DMS114 treated with DMSO at 0.1 percent for 48 hours (cell line): ENCODE results near the gene PREP.
"Not testable (repeated sequence)": the region's sequence is repeated elsewhere in the genome, so short reads cannot be mapped to it uniquely, and the experiment has no call there.

Experiments
- DNase-seq: peaks from one replicate; lab custom pipeline; 2025; ENCODE audit not compliant: unreplicated experiment; lab: John Stamatoyannopoulos, UW

Gene PREP

GRCh38 chr6:105346052-105346451 is 56.8 kb downstream of the PREP start:
- DNase-seq = no peak

GRCh38 chr6:105345506-105345905 is 57.4 kb downstream of the PREP start:
- no peak for DNase-seq

GRCh38 chr6:105344881-105345370 is 58.0 kb downstream of the PREP start:
- no peak for DNase-seq

- not testable (repeated sequence) for DNase-seq
These were observed 64.4 kb downstream of the PREP start for GRCh38 chr6:105338350-105338983.

GRCh38 chr6:105336986-105337385 is 65.9 kb downstream of the PREP start:
- no peak for DNase-seq

GRCh38 chr6:105332576-105332975 is 70.3 kb downstream of the PREP start:
- DNase-seq = no peak

GRCh38 chr6:105331927-105332326 is 71.0 kb downstream of the PREP start:
- no peak for DNase-seq

GRCh38 chr6:105330913-105331312 is 72.0 kb downstream of the PREP start:
- DNase-seq = no peak

GRCh38 chr6:105330364-105330763 is 72.5 kb downstream of the PREP start:
- no peak for DNase-seq

GRCh38 chr6:105326833-105327770 is 75.8 kb downstream of the PREP start:
- DNase-seq = no peak

GRCh38 chr6:105326216-105326615 is 76.7 kb downstream of the PREP start:
- DNase-seq = no peak

- DNase-seq = no peak
These were observed 78.4 kb downstream of the PREP start for GRCh38 chr6:105324386-105324950.

GRCh38 chr6:105322499-105323225 is 80.2 kb downstream of the PREP start:
- DNase-seq = no peak

- DNase-seq = no peak
These were observed 81.2 kb downstream of the PREP start for GRCh38 chr6:105321728-105322127.

GRCh38 chr6:105321207-105321606 is 81.7 kb downstream of the PREP start:
- no peak for DNase-seq

GRCh38 chr6:105320765-105321164 is 82.1 kb downstream of the PREP start:
- DNase-seq = no peak

GRCh38 chr6:105320271-105320670 is 82.6 kb downstream of the PREP start:
- DNase-seq = no peak

- no peak for DNase-seq
These were observed 83.6 kb downstream of the PREP start for GRCh38 chr6:105319331-105319730.

- DNase-seq = no peak
These were observed 84.2 kb downstream of the PREP start for GRCh38 chr6:105318660-105319059.

- no peak for DNase-seq
These were observed 85.0 kb downstream of the PREP start for GRCh38 chr6:105317607-105318533.
